Measurements from ENCODE around the gene FSTL3. TPM values are rescaled to one million over a fixed set of nuclear protein-coding genes. Genes with fewer than 3 reads are reported as not detected.
"Not testable (repeated sequence)": the region's sequence is repeated elsewhere in the genome, so short reads cannot be mapped to it uniquely, and the experiment has no call there.

FSTL3 gene
- total and polyA plus RNA-seq, 9 donors = 14.5 to 24.3 (median 18.5) TPM

DNA sequence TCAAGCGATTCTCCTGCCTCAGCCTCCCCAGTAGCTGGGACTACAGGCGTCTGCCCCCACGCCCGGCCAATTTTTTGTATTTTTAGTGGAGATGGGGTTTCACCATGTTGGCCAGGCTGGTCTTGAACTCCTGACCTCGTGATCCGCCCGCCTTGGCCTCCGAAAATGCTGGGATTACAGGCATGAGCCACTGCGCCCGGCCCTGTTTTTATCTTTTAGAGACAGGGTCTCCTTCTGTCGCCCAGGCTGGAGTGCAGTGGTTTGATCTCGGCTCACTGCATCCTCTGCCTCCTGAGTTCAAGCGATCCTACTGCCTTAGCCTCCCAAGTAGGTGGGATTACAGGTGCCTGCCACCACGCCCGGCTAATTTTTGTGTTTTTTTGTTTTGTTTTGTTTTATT is 22.3 kb downstream of the FSTL3 start:
- H3K27me3 ChIP-seq (ENCODE audit: control insufficient read depth, insufficient read depth, low read length) = peaks cover 23% of the 10 kb centered on the region
- H3K27ac ChIP-seq (ENCODE audit: low read length) = not testable (repeated sequence)

DNA sequence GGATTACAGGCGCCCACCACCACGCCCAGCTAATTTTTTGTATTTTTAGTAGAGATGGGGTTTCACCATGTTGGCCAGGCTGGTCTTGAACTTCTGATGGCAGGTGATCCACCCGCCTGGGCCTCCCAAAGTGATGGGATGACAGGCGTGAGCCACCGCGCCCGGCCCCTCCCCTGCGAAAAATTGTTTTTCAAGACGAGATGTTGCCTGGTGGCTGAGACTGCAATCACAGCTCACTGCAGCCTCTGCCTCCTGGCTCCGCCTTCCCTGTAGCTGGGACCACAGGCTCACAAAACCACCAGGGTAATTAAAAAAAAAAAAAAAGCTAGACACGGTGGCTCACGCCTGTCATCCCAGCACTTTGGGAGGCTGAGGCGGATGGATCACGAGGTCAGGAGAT is 23.7 kb downstream of the FSTL3 start:
- not testable (repeated sequence) for H3K27ac ChIP-seq (ENCODE audit: low read length); H3K4me1 ChIP-seq (ENCODE audit: control insufficient read depth, insufficient read depth, low read length); H3K36me3 ChIP-seq (ENCODE audit: control insufficient read depth, insufficient read depth, low read length); H3K4me3 ChIP-seq (ENCODE audit: low read length); DNase-seq; H3K9me3 ChIP-seq (replicated peaks; ENCODE audit: control insufficient read depth, low read depth, low read length)
- peaks cover 27% of the 10 kb centered on the region for H3K27me3 ChIP-seq (ENCODE audit: control insufficient read depth, insufficient read depth, low read length)
- WGBS (ENCODE audit: insufficient coverage) = 48% methylated on average over 6 of the region's 14 CpGs

More for the DNA sequence above, 22.3 kb downstream of the FSTL3 start:
- not testable (repeated sequence) for DNase-seq; H3K9me3 ChIP-seq (replicated peaks; ENCODE audit: control insufficient read depth, low read depth, low read length); H3K4me3 ChIP-seq (ENCODE audit: low read length); H3K4me1 ChIP-seq (ENCODE audit: control insufficient read depth, insufficient read depth, low read length); H3K36me3 ChIP-seq (ENCODE audit: control insufficient read depth, insufficient read depth, low read length)
- WGBS (ENCODE audit: insufficient coverage) = 83% methylated on average over 5 of the region's 15 CpGs

GRCh38 chr19:702847-703246 is 26.7 kb downstream of the FSTL3 start:
- not testable (repeated sequence) for H3K4me1 ChIP-seq (ENCODE audit: control insufficient read depth, insufficient read depth, low read length); H3K27ac ChIP-seq (ENCODE audit: low read length); DNase-seq; H3K36me3 ChIP-seq (ENCODE audit: control insufficient read depth, insufficient read depth, low read length); H3K9me3 ChIP-seq (replicated peaks; ENCODE audit: control insufficient read depth, low read depth, low read length); H3K4me3 ChIP-seq (ENCODE audit: low read length)
- 93% methylated on average over 2 of the region's 6 CpGs for WGBS (ENCODE audit: insufficient coverage)
- H3K27me3 ChIP-seq (ENCODE audit: control insufficient read depth, insufficient read depth, low read length) = peaks cover 18% of the 10 kb centered on the region

- no peak overlapping the region for H3K27ac ChIP-seq (ENCODE audit: low read length)
- WGBS (ENCODE audit: insufficient coverage) = 25% methylated on average over 3 of the region's 4 CpGs
These were observed 27.1 kb downstream of the FSTL3 start for GRCh38 chr19:703329-703650.

GRCh38 chr19:703651-704446 is 27.7 kb downstream of the FSTL3 start:
- Histone ChIP-seq H3K4me3 (ENCODE audit: low read length) (no peak overlapping the region), H3K4me1 (ENCODE audit: control insufficient read depth, insufficient read depth, low read length) (peaks cover 8% of the 10 kb centered on the region), H3K36me3 (ENCODE audit: control insufficient read depth, insufficient read depth, low read length) (no peaks in the 10 kb centered on the region), H3K27ac (ENCODE audit: low read length) (no peak overlapping the region), H3K9me3 (replicated peaks; ENCODE audit: control insufficient read depth, low read depth, low read length) (peaks cover 7% of the 10 kb centered on the region), H3K27me3 (ENCODE audit: control insufficient read depth, insufficient read depth, low read length) (peaks cover 20% of the 10 kb centered on the region)
- 7% methylated on average over 16 of the region's 50 CpGs for WGBS (ENCODE audit: insufficient coverage)
- no peak for DNase-seq

More at GRCh38 chr19:703329-703650, 27.1 kb downstream of the FSTL3 start:
- H3K4me1 ChIP-seq (ENCODE audit: control insufficient read depth, insufficient read depth, low read length) = peaks cover 5% of the 10 kb centered on the region
- H3K4me3 ChIP-seq (ENCODE audit: low read length) = no peak overlapping the region
- peaks cover 7% of the 10 kb centered on the region for H3K9me3 ChIP-seq (replicated peaks; ENCODE audit: control insufficient read depth, low read depth, low read length)
- no peak for DNase-seq
- peaks cover 20% of the 10 kb centered on the region for H3K27me3 ChIP-seq (ENCODE audit: control insufficient read depth, insufficient read depth, low read length)
- no peaks in the 10 kb centered on the region for H3K36me3 ChIP-seq (ENCODE audit: control insufficient read depth, insufficient read depth, low read length)

DNA sequence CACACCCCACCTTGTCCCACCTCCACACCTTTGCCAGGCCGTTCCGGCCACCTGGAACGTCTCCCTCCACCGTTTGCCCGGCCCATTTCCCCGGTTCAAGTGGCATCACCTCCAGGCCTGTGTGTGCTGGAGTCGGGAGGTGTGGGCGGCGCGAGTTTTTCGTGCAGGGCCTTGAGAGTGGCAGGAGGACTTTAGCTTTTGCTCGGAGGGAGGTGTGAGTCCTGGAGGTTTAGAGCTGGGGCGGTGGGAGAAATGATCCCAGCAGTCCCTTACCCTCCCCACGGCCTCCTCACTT is 28.2 kb downstream of the FSTL3 start:
- H3K4me3 ChIP-seq (ENCODE audit: low read length) = no peak overlapping the region
- H3K9me3 ChIP-seq (replicated peaks; ENCODE audit: control insufficient read depth, low read depth, low read length) = peaks cover 7% of the 10 kb centered on the region
- no peak overlapping the region for H3K27ac ChIP-seq (ENCODE audit: low read length)
- no CpG with 5 or more reads among the region's 14 CpGs for WGBS (ENCODE audit: insufficient coverage)
- H3K36me3 ChIP-seq (ENCODE audit: control insufficient read depth, insufficient read depth, low read length) = no peaks in the 10 kb centered on the region
- no peak for DNase-seq
- peaks cover 20% of the 10 kb centered on the region for H3K27me3 ChIP-seq (ENCODE audit: control insufficient read depth, insufficient read depth, low read length)
- peaks cover 8% of the 10 kb centered on the region for H3K4me1 ChIP-seq (ENCODE audit: control insufficient read depth, insufficient read depth, low read length)

DNA sequence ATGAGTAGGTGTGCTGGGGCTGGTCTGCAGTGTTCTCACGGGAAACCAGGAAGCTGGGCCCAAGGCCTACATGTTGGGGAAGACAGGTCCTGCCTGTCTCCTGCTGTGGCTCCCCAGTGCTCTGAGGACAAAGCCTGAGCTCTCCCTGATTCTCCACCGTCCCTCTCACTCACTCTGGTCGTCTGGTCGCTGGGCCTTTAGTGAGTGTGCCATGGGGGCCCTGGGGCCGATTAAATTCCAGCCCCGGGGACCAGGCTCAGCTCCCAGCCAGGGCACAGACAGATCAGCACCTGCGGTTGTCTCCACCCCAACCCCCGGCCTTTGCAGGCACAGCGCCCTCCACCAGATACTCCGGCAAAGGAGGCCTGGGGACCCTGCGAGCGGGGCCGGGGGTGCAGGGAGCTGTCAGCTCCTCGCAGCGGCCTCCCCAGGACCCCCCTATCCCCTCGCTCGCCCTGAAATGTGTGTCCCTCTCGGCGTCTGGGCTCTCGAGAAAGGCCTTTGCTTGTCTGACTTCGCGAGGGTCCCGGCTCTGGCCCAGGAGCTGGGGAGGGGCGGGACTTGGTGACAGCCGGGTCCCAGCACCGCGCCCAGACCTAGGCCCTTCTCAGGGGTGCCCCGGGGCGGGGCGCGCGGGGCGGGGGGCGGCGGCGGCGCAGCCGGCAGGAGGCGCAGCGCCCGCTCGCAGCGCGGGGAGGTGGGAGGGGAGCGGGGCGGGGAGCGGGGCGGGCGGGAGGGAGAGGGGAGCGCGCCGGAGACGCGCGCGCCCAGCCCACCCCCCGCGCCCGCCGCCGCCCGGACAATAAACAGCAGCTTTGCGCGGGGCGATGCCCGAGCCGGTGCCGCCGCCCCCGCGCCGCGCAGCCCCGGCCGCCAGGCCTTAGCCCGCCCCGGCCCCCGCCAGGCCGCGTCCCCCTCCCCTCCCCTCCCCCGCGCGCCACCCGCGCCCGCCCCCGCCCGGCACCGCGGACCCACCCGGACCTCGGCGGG is 32.3 kb downstream of the FSTL3 start, which contains the start of gene PALM:
PALM (plus strand) TSS at position 782 of the 990 bp plus-strand sequence. CDS start 212 bp downstream, outside the sequence.
- Histone ChIP-seq H3K27me3 (ENCODE audit: control insufficient read depth, insufficient read depth, low read length) (peaks cover 20% of the 10 kb centered on the region), H3K27ac (ENCODE audit: low read length) (peak within 1 kb of the TSS; percentile 67), H3K4me1 (ENCODE audit: control insufficient read depth, insufficient read depth, low read length) (peaks cover 20% of the 10 kb centered on the region), H3K4me3 (ENCODE audit: low read length) (peak within 1 kb of the TSS; percentile 61), H3K9me3 (replicated peaks; ENCODE audit: control insufficient read depth, low read depth, low read length) (peaks cover 7% of the 10 kb centered on the region), H3K36me3 (ENCODE audit: control insufficient read depth, insufficient read depth, low read length) (no peaks in the 10 kb centered on the region)
- WGBS (ENCODE audit: insufficient coverage) = 10% methylated on average over 35 of the region's 93 CpGs
- DNase-seq = peak; percentile 65

DNA sequence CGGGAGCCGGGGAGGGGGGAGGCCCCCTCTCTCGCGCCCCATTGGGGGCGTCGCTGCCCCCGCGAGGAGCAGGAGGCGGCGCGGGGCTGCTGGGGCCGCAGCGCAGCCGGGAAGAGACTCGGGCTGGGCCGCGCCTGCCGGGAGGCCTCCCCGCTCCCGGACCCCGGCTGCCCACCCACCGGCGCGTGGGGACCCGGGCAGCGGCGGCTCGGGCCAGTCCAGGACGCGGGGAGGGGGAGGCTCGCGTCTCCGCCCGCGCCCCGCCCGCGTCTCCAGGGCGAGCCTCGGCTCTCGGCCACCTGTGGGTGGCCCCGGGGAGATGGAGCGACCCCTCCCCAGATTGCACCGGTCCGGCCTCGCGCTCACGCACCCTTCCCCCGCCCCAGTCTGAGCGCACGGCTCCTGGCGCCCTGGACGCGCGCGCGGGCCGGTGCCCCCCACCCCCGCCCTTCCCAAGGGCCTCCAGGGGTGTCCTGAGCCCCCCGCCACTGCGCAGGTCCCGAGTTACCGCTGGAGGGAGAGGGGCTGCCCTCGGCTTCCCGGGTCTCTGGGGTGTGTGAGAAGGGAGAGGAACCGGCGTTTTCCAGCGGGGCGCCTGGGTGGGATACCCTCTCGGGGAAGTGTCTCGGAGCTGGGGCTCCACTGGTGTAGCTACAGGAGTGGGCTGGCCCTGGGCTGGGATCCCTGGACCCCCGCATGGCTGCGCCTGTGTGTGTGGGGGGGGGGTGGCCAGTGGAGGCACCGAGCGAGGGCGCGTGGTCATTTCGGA is 33.2 kb downstream of the FSTL3 start:
- under 1% methylated on average over 48 of the region's 78 CpGs for WGBS (ENCODE audit: insufficient coverage)
- DNase-seq = no peak
- Histone ChIP-seq H3K36me3 (ENCODE audit: control insufficient read depth, insufficient read depth, low read length) (no peaks in the 10 kb centered on the region), H3K9me3 (replicated peaks; ENCODE audit: control insufficient read depth, low read depth, low read length) (peaks cover 7% of the 10 kb centered on the region), H3K27ac (ENCODE audit: low read length) (peak overlapping the region; percentile 67), H3K4me1 (ENCODE audit: control insufficient read depth, insufficient read depth, low read length) (peaks cover 17% of the 10 kb centered on the region), H3K4me3 (ENCODE audit: low read length) (peak overlapping the region; percentile 61), H3K27me3 (ENCODE audit: control insufficient read depth, insufficient read depth, low read length) (peaks cover 14% of the 10 kb centered on the region)

DNA sequence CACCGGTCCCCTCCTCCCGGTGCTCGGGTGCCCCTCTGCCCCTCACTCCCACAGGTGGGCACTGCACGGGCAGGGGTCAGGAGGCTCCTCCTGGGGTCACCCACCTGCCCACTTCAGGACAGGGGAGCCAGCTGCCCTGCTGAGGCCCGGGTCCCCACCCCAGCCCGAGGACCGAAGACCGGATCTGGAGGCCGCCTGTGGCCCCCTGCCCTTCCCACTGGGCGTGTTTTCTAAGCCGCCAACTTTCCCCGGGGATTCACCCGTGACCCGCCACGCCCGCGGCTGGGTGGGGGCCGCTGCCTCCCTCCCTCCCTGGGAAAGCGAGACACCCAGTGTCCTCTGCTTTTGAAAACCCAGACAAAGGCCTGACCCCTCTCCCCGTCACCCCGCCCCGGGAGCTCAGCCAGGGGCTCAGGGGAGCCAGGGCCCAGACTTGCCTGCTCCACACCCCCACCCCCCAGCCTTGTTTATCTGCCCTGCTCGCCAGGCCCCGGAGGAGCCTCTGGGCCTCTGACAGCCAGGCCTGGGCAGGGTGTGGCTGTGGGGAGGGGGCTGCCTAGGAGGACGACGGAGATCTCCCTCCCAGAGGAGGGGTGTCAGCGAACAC is 33.9 kb downstream of the FSTL3 start:
- Histone ChIP-seq H3K4me3 (ENCODE audit: low read length) (peak overlapping the region; percentile 61), H3K36me3 (ENCODE audit: control insufficient read depth, insufficient read depth, low read length) (no peaks in the 10 kb centered on the region), H3K9me3 (replicated peaks; ENCODE audit: control insufficient read depth, low read depth, low read length) (peaks cover 7% of the 10 kb centered on the region), H3K4me1 (ENCODE audit: control insufficient read depth, insufficient read depth, low read length) (peaks cover 17% of the 10 kb centered on the region), H3K27ac (ENCODE audit: low read length) (peak overlapping the region; percentile 67), H3K27me3 (ENCODE audit: control insufficient read depth, insufficient read depth, low read length) (peaks cover 10% of the 10 kb centered on the region)
- DNase-seq = no peak
- 12% methylated on average over 17 of the region's 27 CpGs for WGBS (ENCODE audit: insufficient coverage)

Data from muscle of leg (tissue), 11 donors.